Measurements from ENCODE around the gene LRCH1.
A peak's percentile ranks its signal among the peaks of the same experiment; 100 is the strongest.

LRCH1 gene

GRCh38 chr13:46796129-46796514, 243.2 kb downstream of the LRCH1 start:
- H3K4me1 ChIP-seq (ENCODE audit: low read depth, poor library complexity, severe bottlenecking), result no peaks in the 10 kb centered on the region

GRCh38 chr13:46796515-46797474, 243.8 kb downstream of the LRCH1 start, which contains the start of gene ESD:
Gene ESD, minus strand, starts transcription at chr13:46797161. Its CDS starts 5,748 bp downstream, at chr13:46791413.
- TF ChIP-seq CTCF (conservative IDR thresholded peaks at IDR 0.05; ENCODE audit: low read depth, low read length), result no peak
- H2AFZ ChIP-seq (ENCODE audit: low read depth), result peak within 1 kb of the TSS; percentile 88
- H3K4me2 ChIP-seq, result peak within 1 kb of the TSS; percentile 29
- no peaks in the 10 kb centered on the region for H3K4me1 ChIP-seq (ENCODE audit: low read depth, poor library complexity, severe bottlenecking)
- H3K27me3 ChIP-seq (ENCODE audit: insufficient read depth, low read depth), result no peaks in the 10 kb centered on the region
- peak within 1 kb of the TSS; percentile 68 for H3K27ac ChIP-seq
- no peak within 1 kb of the TSS for H3K4me3 ChIP-seq (IDR thresholded peaks at IDR 0.05; ENCODE audit: insufficient read depth, low read depth, low read length)
- H3K36me3 ChIP-seq (ENCODE audit: insufficient read depth), result no peaks in the 10 kb centered on the region
- H3K79me2 ChIP-seq (ENCODE audit: insufficient read depth, low read depth), result peaks cover 4% of the 10 kb centered on the region; the same call in 1 of the 2 replicates
- no peaks in the 10 kb centered on the region for H4K20me1 ChIP-seq (ENCODE audit: insufficient read depth)
- H3K9ac ChIP-seq, result peak within 1 kb of the TSS; percentile 88

More at GRCh38 chr13:46796129-46796514, 243.2 kb downstream of the LRCH1 start:
- Histone ChIP-seq H3K9ac (peak overlapping the region; percentile 88; the same call in 1 of the 2 replicates), H2AFZ (ENCODE audit: low read depth) (peak overlapping the region; percentile 88), H3K36me3 (ENCODE audit: insufficient read depth) (no peaks in the 10 kb centered on the region), H3K4me3 (IDR thresholded peaks at IDR 0.05; ENCODE audit: insufficient read depth, low read depth, low read length) (no peak overlapping the region), H4K20me1 (ENCODE audit: insufficient read depth) (no peaks in the 10 kb centered on the region), H3K27me3 (ENCODE audit: insufficient read depth, low read depth) (no peaks in the 10 kb centered on the region), H3K27ac (peak overlapping the region; percentile 68), H3K79me2 (ENCODE audit: insufficient read depth, low read depth) (peaks cover 4% of the 10 kb centered on the region; the same call in 1 of the 2 replicates), H3K4me2 (peak overlapping the region; percentile 18)
- no peak for TF ChIP-seq CTCF (conservative IDR thresholded peaks at IDR 0.05; ENCODE audit: low read depth, low read length)

- TF ChIP-seq CTCF (conservative IDR thresholded peaks at IDR 0.05; ENCODE audit: low read depth, low read length), result no peak
- peak overlapping the region; percentile 68; the same call in 1 of the 2 replicates for H3K27ac ChIP-seq
Measured at GRCh38 chr13:46797501-46798237, 244.7 kb downstream of the LRCH1 start.

GRCh38 chr13:46799139-46799538, 246.2 kb downstream of the LRCH1 start:
- Histone ChIP-seq H4K20me1 (ENCODE audit: insufficient read depth) (no peaks in the 10 kb centered on the region), H3K27ac (no peak overlapping the region), H3K4me2 (no peak overlapping the region), H3K36me3 (ENCODE audit: insufficient read depth) (no peaks in the 10 kb centered on the region), H2AFZ (ENCODE audit: low read depth) (no peak overlapping the region), H3K79me2 (ENCODE audit: insufficient read depth, low read depth) (peaks cover 4% of the 10 kb centered on the region; the same call in 1 of the 2 replicates), H3K9ac (no peak overlapping the region), H3K4me3 (IDR thresholded peaks at IDR 0.05; ENCODE audit: insufficient read depth, low read depth, low read length) (no peak overlapping the region), H3K27me3 (ENCODE audit: insufficient read depth, low read depth) (no peaks in the 10 kb centered on the region), H3K4me1 (ENCODE audit: low read depth, poor library complexity, severe bottlenecking) (no peaks in the 10 kb centered on the region)
- no peak for TF ChIP-seq CTCF (conservative IDR thresholded peaks at IDR 0.05; ENCODE audit: low read depth, low read length)

More at GRCh38 chr13:46797501-46798237, 244.7 kb downstream of the LRCH1 start:
- Histone ChIP-seq H3K4me3 (IDR thresholded peaks at IDR 0.05; ENCODE audit: insufficient read depth, low read depth, low read length) (no peak overlapping the region), H3K4me1 (ENCODE audit: low read depth, poor library complexity, severe bottlenecking) (no peaks in the 10 kb centered on the region), H4K20me1 (ENCODE audit: insufficient read depth) (no peaks in the 10 kb centered on the region), H3K79me2 (ENCODE audit: insufficient read depth, low read depth) (peaks cover 4% of the 10 kb centered on the region; the same call in 1 of the 2 replicates), H3K9ac (peak overlapping the region; percentile 88; the same call in 1 of the 2 replicates), H3K4me2 (peak overlapping the region; percentile 29; the same call in 1 of the 2 replicates), H3K36me3 (ENCODE audit: insufficient read depth) (no peaks in the 10 kb centered on the region), H3K27me3 (ENCODE audit: insufficient read depth, low read depth) (no peaks in the 10 kb centered on the region), H2AFZ (ENCODE audit: low read depth) (peak overlapping the region; percentile 88)

All from KMS-11 (cell line).